C4-2B (cell line): ENCODE measurements around the gene TCF4.

Source experiments
- H3K27ac ChIP-seq: fragments of 450-650 bp; 2 replicates; pipeline ENCODE4 v1.5.1; 2017
- ZFX ChIP-seq: fragments of 450-650 bp; IDR thresholded peaks from 2 replicates; pipeline ENCODE4 v1.6.1; 2017
- TF ChIP-seq, protein P1 (sequence below): fragments of 450-650 bp; conservative IDR thresholded peaks from 2 replicates; pipeline ENCODE4 v1.5.1; 2017; ENCODE audit warnings: mild to moderate bottlenecking

Gene TCF4

DNA sequence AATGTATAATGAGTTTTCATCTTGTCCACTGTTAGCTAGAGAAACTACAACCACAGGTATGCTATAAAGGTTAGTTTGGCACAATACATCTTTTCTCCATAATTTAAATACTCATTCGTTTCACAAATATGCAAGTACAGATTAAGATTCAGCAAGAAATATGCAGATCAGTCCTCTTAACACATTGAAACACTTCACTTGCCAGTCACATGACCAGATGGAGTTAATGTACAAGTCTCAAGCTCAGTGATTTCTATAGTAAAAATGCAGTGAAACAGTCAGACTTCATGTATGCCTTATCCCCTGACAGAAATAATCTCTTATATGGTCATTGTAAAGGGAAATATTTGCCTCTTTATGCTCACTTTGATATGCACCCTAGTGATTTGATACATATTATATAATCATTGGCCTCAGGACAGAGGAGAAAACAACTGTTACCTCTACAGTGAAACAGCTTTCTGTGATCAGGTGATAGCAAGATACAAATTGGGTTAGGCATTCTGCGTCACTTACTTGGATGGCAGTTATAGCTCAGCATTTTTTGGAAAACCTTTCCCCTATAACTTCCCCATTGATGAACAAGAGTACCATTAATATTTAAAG is 104.6 kb downstream of the TCF4 start:
- no peak for TF ChIP-seq ZFX
- TF ChIP-seq, protein P1, sequence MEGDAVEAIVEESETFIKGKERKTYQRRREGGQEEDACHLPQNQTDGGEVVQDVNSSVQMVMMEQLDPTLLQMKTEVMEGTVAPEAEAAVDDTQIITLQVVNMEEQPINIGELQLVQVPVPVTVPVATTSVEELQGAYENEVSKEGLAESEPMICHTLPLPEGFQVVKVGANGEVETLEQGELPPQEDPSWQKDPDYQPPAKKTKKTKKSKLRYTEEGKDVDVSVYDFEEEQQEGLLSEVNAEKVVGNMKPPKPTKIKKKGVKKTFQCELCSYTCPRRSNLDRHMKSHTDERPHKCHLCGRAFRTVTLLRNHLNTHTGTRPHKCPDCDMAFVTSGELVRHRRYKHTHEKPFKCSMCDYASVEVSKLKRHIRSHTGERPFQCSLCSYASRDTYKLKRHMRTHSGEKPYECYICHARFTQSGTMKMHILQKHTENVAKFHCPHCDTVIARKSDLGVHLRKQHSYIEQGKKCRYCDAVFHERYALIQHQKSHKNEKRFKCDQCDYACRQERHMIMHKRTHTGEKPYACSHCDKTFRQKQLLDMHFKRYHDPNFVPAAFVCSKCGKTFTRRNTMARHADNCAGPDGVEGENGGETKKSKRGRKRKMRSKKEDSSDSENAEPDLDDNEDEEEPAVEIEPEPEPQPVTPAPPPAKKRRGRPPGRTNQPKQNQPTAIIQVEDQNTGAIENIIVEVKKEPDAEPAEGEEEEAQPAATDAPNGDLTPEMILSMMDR, result no peak
- no peak overlapping the region for H3K27ac ChIP-seq

DNA sequence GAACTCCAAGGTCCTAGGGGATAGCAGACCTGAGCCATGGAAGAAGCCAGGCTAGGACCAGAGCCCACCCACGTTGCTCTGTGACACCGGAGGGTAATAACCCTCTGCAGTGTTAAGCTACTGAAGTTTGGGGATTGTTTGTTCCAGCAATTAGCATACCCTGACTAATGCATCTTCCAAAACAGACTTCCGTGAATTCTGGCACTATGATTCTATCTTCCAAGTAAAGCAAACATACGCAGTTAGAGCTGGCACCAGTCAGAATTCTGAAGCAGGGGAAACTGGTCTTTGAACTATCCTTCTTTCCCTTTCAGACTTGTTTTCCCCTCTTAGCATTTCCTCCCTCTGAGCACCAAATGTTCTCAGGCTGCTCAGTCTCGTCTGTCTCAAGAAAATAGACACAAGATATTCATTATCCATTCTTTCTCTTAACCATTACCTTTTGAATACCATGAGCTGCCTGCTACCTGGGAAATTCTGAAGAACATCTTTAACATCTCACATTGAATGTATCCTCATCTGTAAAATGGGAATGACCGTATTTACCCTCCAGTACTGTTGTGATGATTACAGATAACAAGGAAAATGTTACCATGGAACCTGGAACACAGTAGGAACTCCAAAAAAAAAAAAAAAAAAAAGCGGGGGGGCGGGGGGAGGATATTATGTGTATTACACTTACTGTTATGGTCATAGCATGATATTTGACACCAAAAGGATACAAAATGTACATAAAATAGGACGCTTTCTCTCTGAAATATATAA is 108.2 kb downstream of the TCF4 start:
- no peak for TF ChIP-seq ZFX
- TF ChIP-seq, protein P1, result no peak
- no peak overlapping the region for H3K27ac ChIP-seq

DNA sequence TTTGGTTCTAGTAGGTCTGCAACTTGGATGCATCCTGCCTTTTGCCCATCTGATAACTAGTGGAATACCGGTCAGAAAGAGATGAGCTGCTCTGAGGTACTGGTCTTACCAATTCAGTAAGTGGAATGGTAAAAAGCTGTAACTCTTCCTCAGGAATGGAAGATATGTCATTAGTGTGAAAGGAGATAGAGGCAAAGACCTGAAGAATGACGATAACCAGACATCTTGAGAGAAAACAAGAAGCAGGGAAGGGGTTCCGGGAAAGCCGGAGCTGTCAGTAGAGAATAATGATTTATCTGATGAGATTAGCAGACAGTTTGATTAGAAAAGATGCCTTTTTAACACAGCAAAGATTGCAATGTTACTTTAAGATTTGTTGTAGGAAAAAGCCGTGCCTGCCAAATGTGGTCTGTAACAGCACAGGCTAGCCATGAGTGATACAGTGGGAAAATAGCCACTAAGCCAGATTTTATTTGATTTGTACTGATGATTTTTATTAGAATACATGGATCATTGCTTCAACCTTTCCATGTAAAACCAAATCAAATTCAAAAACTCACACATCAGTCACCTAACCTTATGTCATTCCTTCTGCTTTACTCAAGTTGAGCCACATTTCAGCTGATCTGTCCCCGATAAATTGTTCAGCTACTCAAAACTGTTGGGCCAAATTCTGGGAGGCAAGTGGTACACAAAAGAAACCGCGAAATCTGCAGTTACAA is 110.0 kb downstream of the TCF4 start:
- no peak for TF ChIP-seq ZFX
- TF ChIP-seq, protein P1, result no peak
- H3K27ac ChIP-seq, result no peak overlapping the region

DNA sequence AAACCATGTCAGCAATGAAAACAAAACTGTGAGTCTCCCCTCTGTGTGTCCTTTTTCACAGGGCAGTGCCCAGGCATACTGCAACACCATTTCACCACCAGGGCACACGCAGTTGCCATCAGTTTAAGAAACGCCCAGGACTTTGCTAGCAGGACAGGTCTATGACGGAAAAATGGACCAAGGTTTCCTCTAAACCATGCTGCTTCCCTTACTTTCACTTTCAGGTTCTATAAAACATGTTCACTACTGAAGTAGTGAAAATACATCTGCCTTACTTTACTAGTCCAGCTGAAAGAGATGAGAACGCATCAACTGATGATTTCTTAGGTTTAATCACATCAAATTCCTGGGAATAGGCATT is 110.5 kb downstream of the TCF4 start:
- TF ChIP-seq ZFX, result no peak
- TF ChIP-seq, protein P1, result no peak
- H3K27ac ChIP-seq, result no peak overlapping the region

DNA sequence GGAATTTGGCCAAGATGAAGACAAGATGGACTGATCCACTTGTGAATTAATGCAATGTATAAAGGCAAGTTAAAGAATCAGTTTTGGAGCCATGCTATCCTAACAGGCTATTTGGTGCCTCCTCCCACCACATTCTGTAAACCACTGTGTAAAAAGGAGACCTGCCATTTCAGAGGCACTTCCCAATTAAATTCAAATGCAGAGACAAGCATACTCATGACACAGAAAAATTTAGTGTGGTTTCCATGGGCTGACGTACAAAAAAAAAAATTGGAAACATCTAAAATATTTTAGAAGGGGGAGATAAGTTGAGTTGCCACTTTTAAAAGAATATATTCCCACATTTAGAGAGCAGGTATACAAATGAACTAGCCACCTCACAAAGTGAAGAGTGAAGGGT is 112.1 kb downstream of the TCF4 start:
- TF ChIP-seq ZFX, result no peak
- TF ChIP-seq, protein P1, result no peak
- H3K27ac ChIP-seq, result no peak overlapping the region

DNA sequence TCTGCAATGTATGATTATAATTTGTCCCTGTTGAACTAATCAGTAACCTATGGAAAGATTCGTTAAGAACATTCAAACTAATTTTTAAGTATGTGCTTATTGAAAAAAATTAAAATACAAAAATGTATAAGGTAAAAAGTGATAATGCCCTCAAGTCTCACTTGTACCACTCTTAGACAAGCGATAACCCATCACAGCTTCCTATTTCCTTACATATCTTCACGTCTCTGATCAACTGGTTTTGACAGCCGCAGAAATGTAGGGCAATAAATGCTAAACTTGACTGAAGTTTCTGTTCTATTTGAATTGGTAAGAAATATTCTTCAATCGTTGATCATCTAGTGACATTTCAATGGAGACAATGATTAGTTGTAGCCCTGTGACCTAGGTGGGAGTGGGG is 112.5 kb downstream of the TCF4 start:
- no peak overlapping the region for H3K27ac ChIP-seq
- TF ChIP-seq, protein P1, result no peak
- no peak for TF ChIP-seq ZFX

DNA sequence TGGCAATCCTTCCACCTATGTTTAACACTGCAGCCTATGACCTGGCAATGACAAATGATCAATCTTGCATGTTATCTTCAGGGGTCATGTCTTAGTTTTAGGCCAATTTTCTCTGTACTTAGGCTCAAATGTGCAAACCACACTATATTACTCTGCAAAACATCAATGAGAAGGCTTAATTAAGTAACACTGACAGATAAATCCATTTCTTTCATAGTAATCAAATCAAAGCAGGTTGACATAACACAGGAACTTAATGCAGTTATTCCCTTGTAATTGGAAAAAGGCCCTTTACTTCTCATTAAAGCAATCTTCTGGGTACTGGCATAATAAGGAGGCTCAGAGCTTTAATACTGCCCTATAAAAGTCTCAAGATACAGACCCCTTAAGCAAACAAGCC is 114.4 kb downstream of the TCF4 start:
- no peak for TF ChIP-seq ZFX
- TF ChIP-seq, protein P1, result no peak
- H3K27ac ChIP-seq, result no peak overlapping the region
